HepG2 (cell line): Measurements from ENCODE around the gene STRIP1. TPM values are rescaled to one million over a fixed set of nuclear protein-coding genes. Genes with fewer than 3 reads are reported as not detected.
A peak's percentile ranks its signal among the peaks of the same experiment; 100 is the strongest.

Source experiments
- CHD2 ChIP-seq: IDR thresholded peaks from 2 replicates; pipeline ENCODE4 v1.6.1; 2011; ENCODE audit warnings: low read depth, low read length, improper control_type of control experiment
- ELF4 ChIP-seq: sonication (generic); formaldehyde crosslinking; IDR thresholded peaks from 2 replicates; pipeline ENCODE4 v1.5.0; 2020; ENCODE audit warnings: missing genetic modification reagents, mild to moderate bottlenecking, moderate library complexity, borderline replicate concordance
- FOSL2 ChIP-seq: sonication (generic); formaldehyde crosslinking; IDR thresholded peaks from 2 replicates; pipeline ENCODE4 v1.4.0; 2020; ENCODE audit warnings: missing genetic modification reagents
- HNRNPLL ChIP-seq: fragments of 200-400 bp; formaldehyde crosslinking; IDR thresholded peaks from 2 replicates; pipeline ENCODE4 v1.6.1; 2017; ENCODE audit warnings: mild to moderate bottlenecking, low read depth, low read length; ENCODE audit not compliant: poor library complexity, severe bottlenecking
- IKZF1 ChIP-seq: fragments of 450-650 bp; IDR thresholded peaks from 2 replicates; pipeline ENCODE4 v1.7.1; 2016
- MAFG ChIP-seq: sonication (generic); formaldehyde crosslinking; IDR thresholded peaks from 2 replicates; pipeline ENCODE4 v1.5.1; 2020; ENCODE audit warnings: mild to moderate bottlenecking, missing genetic modification reagents
- NFATC3 ChIP-seq: sonication (generic); formaldehyde crosslinking; IDR thresholded peaks from 2 replicates; pipeline ENCODE4 v1.5.1; 2020; ENCODE audit warnings: mild to moderate bottlenecking, missing genetic modification reagents
- NFRKB ChIP-seq: fragments of 450-650 bp; IDR thresholded peaks from 2 replicates; pipeline ENCODE4 v1.6.1; 2017
- PITX1 ChIP-seq: sonication (generic); formaldehyde crosslinking; IDR thresholded peaks from 2 replicates; pipeline ENCODE4 v1.5.1; 2020; ENCODE audit warnings: mild to moderate bottlenecking, missing genetic modification reagents
- PPARG ChIP-seq: conservative IDR thresholded peaks from 2 replicates; pipeline ENCODE4 v1.6.1; 2016; ENCODE audit warnings: missing biosample characterization, missing genetic modification reagents
- RARG ChIP-seq: sonication (generic); formaldehyde crosslinking; IDR thresholded peaks from 2 replicates; pipeline ENCODE4 v1.4.0; 2020; ENCODE audit warnings: low read depth, mild to moderate bottlenecking, missing genetic modification reagents
- SNAPC2 ChIP-seq: sonication (generic); formaldehyde crosslinking; IDR thresholded peaks from 2 replicates; pipeline ENCODE4 v1.8.1; 2022; ENCODE audit warnings: mild to moderate bottlenecking, missing genetic modification reagents
- SNRNP70 ChIP-seq: fragments of 200-400 bp; formaldehyde crosslinking; IDR thresholded peaks from 2 replicates; pipeline ENCODE4 v1.6.1; 2017; ENCODE audit warnings: mild to moderate bottlenecking, low read depth, low read length, moderate library complexity
- TSC22D2 ChIP-seq: sonication (generic); formaldehyde crosslinking; IDR thresholded peaks from 2 replicates; pipeline ENCODE4 v1.5.1; 2020; ENCODE audit warnings: missing genetic modification reagents, mild to moderate bottlenecking, borderline replicate concordance
- ZFP36L2 ChIP-seq: sonication (generic); formaldehyde crosslinking; IDR thresholded peaks from 2 replicates; pipeline ENCODE4 v1.4.0; 2020; ENCODE audit warnings: missing genetic modification reagents
- ZFY ChIP-seq: sonication (generic); formaldehyde crosslinking; IDR thresholded peaks from 2 replicates; pipeline ENCODE4 v1.4.0; 2020; ENCODE audit warnings: missing genetic modification reagents
- ZNF232 ChIP-seq: sonication (generic); formaldehyde crosslinking; IDR thresholded peaks from 2 replicates; pipeline ENCODE4 v1.4.0; 2020; ENCODE audit warnings: missing genetic modification reagents, borderline replicate concordance
- ZNF263 ChIP-seq: sonication (generic); formaldehyde crosslinking; IDR thresholded peaks from 2 replicates; pipeline ENCODE4 v1.4.0; 2020; ENCODE audit warnings: missing genetic modification reagents
- ZNF362 ChIP-seq: sonication (generic); formaldehyde crosslinking; IDR thresholded peaks from 2 replicates; pipeline ENCODE4 v1.4.0; 2020; ENCODE audit warnings: missing genetic modification reagents, mild to moderate bottlenecking, borderline replicate concordance
- ZNF530 ChIP-seq: sonication (generic); formaldehyde crosslinking; IDR thresholded peaks from 2 replicates; pipeline ENCODE4 v1.5.0; 2020; ENCODE audit warnings: low read depth, mild to moderate bottlenecking, missing genetic modification reagents
- ZNF780A ChIP-seq: sonication (generic); formaldehyde crosslinking; IDR thresholded peaks from 2 replicates; pipeline ENCODE4 v1.8.0; 2022; ENCODE audit warnings: mild to moderate bottlenecking, missing genetic modification reagents, moderate library complexity
- ZSCAN22 ChIP-seq: sonication (generic); formaldehyde crosslinking; IDR thresholded peaks from 2 replicates; pipeline ENCODE4 v1.4.0; 2020; ENCODE audit warnings: mild to moderate bottlenecking, missing genetic modification reagents
- polyA plus RNA-seq, 8 experiments: library from polyadenylated mRNA; depleted of rRNA in 3 of 8; stranded (reverse) in 7 of 8; unstranded in 1 of 8; fragments of >200 nt; fragmentation: Illumina TruSeq in 4 of 8; extraction: Trizol in 4 of 8; gene quantifications; 2 replicates each; pipeline versions ENCODE4 v1.2.1 to v1.2.3, GENCODE V29; 2011 to 2016; ENCODE audit warnings: low read depth in 4 of 8, missing spikeins in 1 of 8, mixed read lengths in 1 of 8; ENCODE audit not compliant: insufficient read depth in 1 of 8
- total RNA-seq, 5 experiments: library from RNA; depleted of rRNA; stranded (reverse); fragments of >200 nt; fragmentation: Illumina TruSeq; extraction: Trizol; gene quantifications; 2 replicates each; pipeline ENCODE4 v1.2.3, GENCODE V29; 2016; ENCODE audit warnings: low read depth in 1 of 5
- TF ChIP-seq, protein P1 (sequence below): sonication (generic); formaldehyde crosslinking; IDR thresholded peaks from 2 replicates; pipeline ENCODE4 v1.5.0; 2020; ENCODE audit warnings: mild to moderate bottlenecking, missing genetic modification reagents
- TF ChIP-seq, protein P2 (sequence below): IDR thresholded peaks from 2 replicates; pipeline ENCODE4 v1.6.1; 2012; ENCODE audit warnings: low read length, improper control_type of control experiment

STRIP1 gene
- total and polyA plus RNA-seq, 2 of the 13 experiments (the other 11 are each of a cell fraction or from before 2014, with no cell fraction given) = 20.9 to 27.9 TPM

DNA sequence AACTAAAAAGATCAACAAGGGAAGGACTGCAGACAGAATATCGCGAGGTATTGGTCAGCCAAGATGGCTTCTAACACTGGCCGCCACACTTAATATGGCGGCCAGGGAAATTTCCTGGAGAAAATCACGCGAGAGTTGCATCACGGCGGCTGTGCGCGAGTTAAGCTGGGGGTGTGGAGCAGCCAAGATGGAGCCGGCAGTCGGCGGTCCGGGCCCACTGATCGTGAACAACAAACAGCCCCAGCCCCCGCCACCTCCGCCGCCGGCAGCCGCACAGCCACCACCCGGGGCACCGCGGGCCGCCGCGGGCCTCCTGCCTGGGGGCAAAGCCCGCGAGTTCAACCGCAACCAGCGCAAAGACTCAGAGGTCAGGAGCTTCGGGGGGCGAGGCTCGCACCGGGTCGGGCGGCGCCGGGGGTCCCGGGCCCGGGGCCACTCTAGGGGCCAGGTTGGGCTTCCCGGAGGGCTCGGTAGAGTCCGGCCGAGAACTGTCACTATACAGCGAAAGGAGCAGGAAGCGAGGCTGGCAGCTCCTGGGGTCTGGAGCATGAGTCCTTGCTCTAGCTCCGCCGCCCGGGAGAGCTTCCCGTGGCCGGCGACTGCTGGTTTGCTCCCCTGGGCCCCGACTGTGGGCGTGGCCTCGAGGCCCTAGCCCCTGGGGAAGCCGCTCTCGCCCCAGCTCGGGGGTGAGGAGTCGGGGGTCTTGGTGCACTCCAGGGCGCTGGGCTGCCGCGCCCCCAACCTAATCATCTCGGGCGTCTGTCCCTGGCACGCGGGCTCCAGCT is at the start of gene STRIP1 (continued):
- no peak for TF ChIP-seq ZNF780A
- no peak for TF ChIP-seq MAFG (CRISPR knock-in tag)
- no peak for TF ChIP-seq NFRKB
- TF ChIP-seq ZNF362 = no peak
- peak; percentile 98 for TF ChIP-seq CHD2
- TF ChIP-seq PITX1 = 0 out of 2 replicates have a peak, but pooled peaks have one; percentile 30
- no peak for TF ChIP-seq RARG (CRISPR knock-in tag)
- no peak for TF ChIP-seq NFATC3 (CRISPR knock-in tag)
- 0 out of 2 replicates have a peak, but pooled peaks have one; percentile 32 for TF ChIP-seq ZNF232 (CRISPR knock-in tag)
- TF ChIP-seq TSC22D2 (CRISPR knock-in tag) = no peak
- TF ChIP-seq PPARG (CRISPR knock-in tag) = no peak; the same call in 1 of the 2 replicates
- TF ChIP-seq ZFY (CRISPR knock-in tag) = peak; percentile 85
- no peak for TF ChIP-seq SNAPC2 (CRISPR knock-in tag)
- TF ChIP-seq HNRNPLL = peak; percentile 76
- TF ChIP-seq, protein P1, sequence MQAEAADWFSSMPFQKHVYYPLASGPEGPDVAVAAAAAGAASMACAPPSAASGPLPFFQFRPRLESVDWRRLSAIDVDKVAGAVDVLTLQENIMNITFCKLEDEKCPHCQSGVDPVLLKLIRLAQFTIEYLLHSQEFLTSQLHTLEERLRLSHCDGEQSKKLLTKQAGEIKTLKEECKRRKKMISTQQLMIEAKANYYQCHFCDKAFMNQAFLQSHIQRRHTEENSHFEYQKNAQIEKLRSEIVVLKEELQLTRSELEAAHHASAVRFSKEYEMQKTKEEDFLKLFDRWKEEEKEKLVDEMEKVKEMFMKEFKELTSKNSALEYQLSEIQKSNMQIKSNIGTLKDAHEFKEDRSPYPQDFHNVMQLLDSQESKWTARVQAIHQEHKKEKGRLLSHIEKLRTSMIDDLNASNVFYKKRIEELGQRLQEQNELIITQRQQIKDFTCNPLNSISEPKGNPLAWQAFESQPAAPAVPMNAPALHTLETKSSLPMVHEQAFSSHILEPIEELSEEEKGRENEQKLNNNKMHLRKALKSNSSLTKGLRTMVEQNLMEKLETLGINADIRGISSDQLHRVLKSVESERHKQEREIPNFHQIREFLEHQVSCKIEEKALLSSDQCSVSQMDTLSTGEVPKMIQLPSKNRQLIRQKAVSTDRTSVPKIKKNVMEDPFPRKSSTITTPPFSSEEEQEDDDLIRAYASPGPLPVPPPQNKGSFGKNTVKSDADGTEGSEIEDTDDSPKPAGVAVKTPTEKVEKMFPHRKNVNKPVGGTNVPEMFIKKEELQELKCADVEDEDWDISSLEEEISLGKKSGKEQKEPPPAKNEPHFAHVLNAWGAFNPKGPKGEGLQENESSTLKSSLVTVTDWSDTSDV = no peak
- TF ChIP-seq ZFP36L2 = no peak
- TF ChIP-seq, protein P2, sequence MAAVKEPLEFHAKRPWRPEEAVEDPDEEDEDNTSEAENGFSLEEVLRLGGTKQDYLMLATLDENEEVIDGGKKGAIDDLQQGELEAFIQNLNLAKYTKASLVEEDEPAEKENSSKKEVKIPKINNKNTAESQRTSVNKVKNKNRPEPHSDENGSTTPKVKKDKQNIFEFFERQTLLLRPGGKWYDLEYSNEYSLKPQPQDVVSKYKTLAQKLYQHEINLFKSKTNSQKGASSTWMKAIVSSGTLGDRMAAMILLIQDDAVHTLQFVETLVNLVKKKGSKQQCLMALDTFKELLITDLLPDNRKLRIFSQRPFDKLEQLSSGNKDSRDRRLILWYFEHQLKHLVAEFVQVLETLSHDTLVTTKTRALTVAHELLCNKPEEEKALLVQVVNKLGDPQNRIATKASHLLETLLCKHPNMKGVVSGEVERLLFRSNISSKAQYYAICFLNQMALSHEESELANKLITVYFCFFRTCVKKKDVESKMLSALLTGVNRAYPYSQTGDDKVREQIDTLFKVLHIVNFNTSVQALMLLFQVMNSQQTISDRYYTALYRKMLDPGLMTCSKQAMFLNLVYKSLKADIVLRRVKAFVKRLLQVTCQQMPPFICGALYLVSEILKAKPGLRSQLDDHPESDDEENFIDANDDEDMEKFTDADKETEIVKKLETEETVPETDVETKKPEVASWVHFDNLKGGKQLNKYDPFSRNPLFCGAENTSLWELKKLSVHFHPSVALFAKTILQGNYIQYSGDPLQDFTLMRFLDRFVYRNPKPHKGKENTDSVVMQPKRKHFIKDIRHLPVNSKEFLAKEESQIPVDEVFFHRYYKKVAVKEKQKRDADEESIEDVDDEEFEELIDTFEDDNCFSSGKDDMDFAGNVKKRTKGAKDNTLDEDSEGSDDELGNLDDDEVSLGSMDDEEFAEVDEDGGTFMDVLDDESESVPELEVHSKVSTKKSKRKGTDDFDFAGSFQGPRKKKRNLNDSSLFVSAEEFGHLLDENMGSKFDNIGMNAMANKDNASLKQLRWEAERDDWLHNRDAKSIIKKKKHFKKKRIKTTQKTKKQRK = no peak
- no peak for TF ChIP-seq SNRNP70
- no peak for TF ChIP-seq FOSL2 (CRISPR knock-in tag)
- no peak for TF ChIP-seq ZSCAN22 (CRISPR knock-in tag)
- TF ChIP-seq IKZF1 = no peak
- TF ChIP-seq ZNF263 (CRISPR knock-in tag) = no peak
- TF ChIP-seq ELF4 (CRISPR knock-in tag) = no peak
- no peak for TF ChIP-seq ZNF530
